Neuronal stem cell (in vitro differentiated cells): ENCODE data around the gene GALNTL6.

Experiments
- DNase-seq: peaks from one replicate; pipeline ENCODE4 v3.0.0-alpha.2; 2013; ENCODE audit warnings: low spot score
- H2AFZ ChIP-seq: one replicate; pipeline ENCODE4 v1.6.1; 2013; ENCODE audit warnings: mild to moderate bottlenecking, low read length, inconsistent platforms
- H2AK5ac ChIP-seq: 2 replicates; pipeline ENCODE4 v1.6.1; 2013; ENCODE audit warnings: low read depth, mild to moderate bottlenecking, inconsistent platforms, low read length, moderate library complexity, mixed read lengths
- H2BK120ac ChIP-seq: 2 replicates; pipeline ENCODE4 v1.6.1; 2013; ENCODE audit warnings: low read depth, mild to moderate bottlenecking, inconsistent platforms, low read length, moderate library complexity, mixed read lengths
- H2BK12ac ChIP-seq: one replicate; pipeline ENCODE4 v1.6.1; 2013; ENCODE audit warnings: low read length, inconsistent platforms
- H2BK15ac ChIP-seq: 2 replicates; pipeline ENCODE4 v1.6.1; 2013; ENCODE audit warnings: mild to moderate bottlenecking, low read length, inconsistent platforms, mixed read lengths
- H2BK5ac ChIP-seq: one replicate; pipeline ENCODE4 v1.6.1; 2013; ENCODE audit warnings: inconsistent platforms, mild to moderate bottlenecking, low read length, moderate library complexity
- H3K14ac ChIP-seq: one replicate; pipeline ENCODE4 v1.6.1; 2013; ENCODE audit warnings: low read length, inconsistent platforms
- H3K18ac ChIP-seq: 2 replicates; pipeline ENCODE4 v1.6.1; 2013; ENCODE audit warnings: low read length, inconsistent platforms
- H3K23ac ChIP-seq: 2 replicates; pipeline ENCODE4 v1.6.1; 2013; ENCODE audit warnings: low read depth, mild to moderate bottlenecking, mixed read lengths, low read length, inconsistent platforms; ENCODE audit not compliant: poor library complexity
- H3K27ac ChIP-seq: replicated peaks from 3 replicates; pipeline ENCODE4 v1.5.1; 2013; ENCODE audit warnings: low read length, inconsistent platforms
- H3K27me3 ChIP-seq, 3 experiments: 2 replicates each; pipeline ENCODE4 v1.6.1; 2013; ENCODE audit warnings: low read length in 3 of 3, mild to moderate bottlenecking in 2 of 3, inconsistent platforms in 1 of 3, low read depth in 1 of 3, mixed read lengths in 1 of 3, moderate library complexity in 1 of 3; ENCODE audit not compliant: control insufficient read depth in 3 of 3, insufficient read depth in 3 of 3
- H3K36me3 ChIP-seq, 2 donors: replicated peaks in 1 of 2; 2 replicates each; pipeline ENCODE4 v1.6.1; 2013; ENCODE audit warnings: low read length in 2 of 2; ENCODE audit not compliant: control insufficient read depth in 2 of 2, insufficient read depth in 2 of 2
- H3K4ac ChIP-seq: 2 replicates; pipeline ENCODE4 v1.6.1; 2013; ENCODE audit warnings: inconsistent platforms, mild to moderate bottlenecking, low read length, moderate library complexity
- H3K4me1 ChIP-seq, 2 donors: 1 replicate in 1 of 2; 2 replicates in 1 of 2; pipeline ENCODE4 v1.6.1; 2013; ENCODE audit warnings: low read length in 2 of 2, low read depth in 1 of 2; ENCODE audit not compliant: control insufficient read depth in 2 of 2, insufficient read depth in 1 of 2
- H3K4me2 ChIP-seq: one replicate; pipeline ENCODE4 v1.6.1; 2013; ENCODE audit warnings: mild to moderate bottlenecking, low read length, inconsistent platforms; ENCODE audit not compliant: insufficient read depth, poor library complexity, severe bottlenecking
- H3K4me3 ChIP-seq, 2 donors: 2 replicates each; pipeline ENCODE4 v1.5.1; 2013; ENCODE audit warnings: low read length in 2 of 2, mild to moderate bottlenecking in 2 of 2, inconsistent platforms in 1 of 2, moderate library complexity in 1 of 2
- H3K79me1 ChIP-seq: one replicate; pipeline ENCODE4 v1.6.1; 2013; ENCODE audit warnings: low read depth, mild to moderate bottlenecking, inconsistent platforms, low read length, moderate library complexity
- H3K9ac ChIP-seq: one replicate; pipeline ENCODE4 v1.6.1; 2013; ENCODE audit warnings: mild to moderate bottlenecking, low read depth, low read length, inconsistent platforms; ENCODE audit not compliant: poor library complexity
- H3K9me3 ChIP-seq, 2 donors: replicated peaks in 1 of 2; 2 replicates each; pipeline versions ENCODE3 to v1.6.1; 2013; ENCODE audit warnings: low read length in 2 of 2, mild to moderate bottlenecking in 2 of 2, inconsistent platforms in 1 of 2, low read depth in 1 of 2, mixed read lengths in 1 of 2, moderate library complexity in 1 of 2; ENCODE audit not compliant: control insufficient read depth in 2 of 2, insufficient read depth in 1 of 2
- H4K8ac ChIP-seq: one replicate; pipeline ENCODE4 v1.6.1; 2013; ENCODE audit warnings: low read depth, mild to moderate bottlenecking, inconsistent platforms, low read length, moderate library complexity
- H4K91ac ChIP-seq: one replicate; pipeline ENCODE4 v1.6.1; 2013; ENCODE audit warnings: low read length, low read depth, mild to moderate bottlenecking, inconsistent platforms; ENCODE audit not compliant: poor library complexity
- WGBS, 2 donors: extraction: QIAGEN DNeasy Blood & Tissue Kit; methylation state at CpG; one replicate each; pipeline ENCODE4 v1.1.7; 2013; ENCODE audit warnings: missing lambda C conversion rate in 2 of 2, mixed read lengths in 1 of 2; ENCODE audit not compliant: insufficient read length in 2 of 2, insufficient replicate concordance in 1 of 2; ENCODE audit errors: extremely low coverage in 2 of 2; 5-methylcytosine and 5-hydroxymethylcytosine counted together

Gene GALNTL6

DNA sequence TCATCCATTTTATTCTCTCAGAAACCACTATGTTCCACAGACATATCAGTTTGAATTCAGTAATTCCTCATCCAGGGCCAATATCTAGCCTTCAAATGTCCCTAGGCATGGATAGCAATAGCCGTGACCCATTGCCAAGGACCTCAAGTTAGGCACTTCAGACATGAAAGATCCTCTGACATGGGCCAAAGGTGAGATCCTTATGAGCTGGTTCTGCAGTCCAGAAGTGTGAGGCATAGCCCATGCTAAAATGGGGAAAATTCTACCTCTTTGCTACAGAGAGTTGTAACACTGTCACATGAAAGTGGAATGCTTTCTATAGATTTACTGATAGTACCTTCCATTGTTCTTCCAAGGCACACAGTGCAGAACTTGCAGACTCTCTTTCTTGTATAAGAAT, 1005.7 kb downstream of the GALNTL6 start:
- no peak for DNase-seq
- Histone ChIP-seq H2AK5ac (no peak overlapping the region), H3K36me3 (no peaks in the 10 kb centered on the region), H3K4me1 (peaks cover 0 to 2% of the 10 kb centered on the region in 2 donors), H3K27ac (no peak overlapping the region), H2AFZ (no peak overlapping the region), H3K23ac (no peak overlapping the region), H2BK120ac (no peak overlapping the region), H3K9me3 (peaks cover 0 to 2% of the 10 kb centered on the region in 2 donors), H3K4ac (no peak overlapping the region), H3K27me3 (no peaks in the 10 kb centered on the region), H4K91ac (no peak overlapping the region), H3K4me3 (no peak overlapping the region), H3K4me2 (no peak overlapping the region), H4K8ac (no peak overlapping the region), H2BK15ac (no peak overlapping the region), H3K79me1 (no peaks in the 10 kb centered on the region), H2BK12ac (no peak overlapping the region), H3K9ac (no peak overlapping the region), H3K14ac (no peak overlapping the region), H3K18ac (no peak overlapping the region), H2BK5ac (no peak overlapping the region)
- WGBS, 2 donors = no CpG with 5 or more reads among the region's 1 CpG

DNA sequence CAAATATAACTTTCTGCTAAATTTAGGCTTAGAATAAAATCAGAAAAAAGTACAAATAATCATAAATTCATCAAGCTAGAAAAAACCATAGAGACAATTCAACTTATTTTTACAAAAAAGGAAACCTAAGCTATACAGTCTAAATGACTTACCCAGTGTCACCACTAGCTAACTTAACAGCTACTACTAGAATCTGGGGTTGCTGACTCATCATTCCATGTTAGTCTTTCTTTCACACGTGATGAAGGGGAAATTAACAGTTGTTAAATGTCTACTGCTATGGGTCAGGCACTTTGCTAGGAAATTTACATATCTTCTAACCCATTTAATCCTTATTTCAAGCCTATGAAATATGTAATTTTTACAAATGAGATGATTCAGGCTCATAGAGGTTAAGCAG, 1006.1 kb downstream of the GALNTL6 start:
- no peak overlapping the region for H3K9ac ChIP-seq
- no peak overlapping the region for H3K18ac ChIP-seq
- H3K4me2 ChIP-seq = no peak overlapping the region
- no peak overlapping the region for H4K8ac ChIP-seq
- WGBS, 2 donors = no CpG with 5 or more reads among the region's 1 CpG
- no peaks in the 10 kb centered on the region for H3K79me1 ChIP-seq
- H3K9me3 ChIP-seq = peaks cover 0 to 2% of the 10 kb centered on the region in 2 donors
- H3K14ac ChIP-seq = no peak overlapping the region
- no peak overlapping the region for H3K23ac ChIP-seq
- H3K27ac ChIP-seq = no peak overlapping the region
- H3K27me3 ChIP-seq = no peaks in the 10 kb centered on the region
- H2BK12ac ChIP-seq = no peak overlapping the region
- no peak overlapping the region for H3K4me3 ChIP-seq
- peaks cover 0 to 2% of the 10 kb centered on the region in 2 donors for H3K4me1 ChIP-seq
- no peak overlapping the region for H2BK5ac ChIP-seq
- no peak overlapping the region for H4K91ac ChIP-seq
- H2AFZ ChIP-seq = no peak overlapping the region
- no peak overlapping the region for H2BK15ac ChIP-seq
- H2AK5ac ChIP-seq = no peak overlapping the region
- no peak overlapping the region for H3K4ac ChIP-seq
- no peaks in the 10 kb centered on the region for H3K36me3 ChIP-seq
- no peak overlapping the region for H2BK120ac ChIP-seq
- no peak for DNase-seq

DNA sequence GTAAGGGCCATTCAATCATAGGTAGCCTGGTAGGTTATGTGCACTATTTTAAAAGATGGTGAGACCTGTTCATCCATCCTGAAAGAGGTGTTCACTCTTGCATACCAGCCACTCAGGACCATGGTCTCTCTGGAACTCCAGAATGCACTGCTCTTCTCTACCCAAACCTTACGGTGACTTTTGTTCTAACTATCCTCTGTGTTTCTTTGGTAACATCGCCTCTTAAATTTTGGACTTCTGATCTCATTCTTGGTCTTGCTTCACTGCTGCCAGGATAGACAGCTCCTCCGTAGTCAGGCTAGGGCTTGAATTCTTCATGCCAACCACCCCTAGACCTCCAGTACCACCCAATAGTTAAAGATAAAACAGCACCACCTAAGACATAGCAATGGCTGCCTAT, 1009.1 kb downstream of the GALNTL6 start:
- Histone ChIP-seq H3K9ac (no peak overlapping the region), H2AFZ (peak overlapping the region; percentile 19), H3K27ac (no peak overlapping the region), H3K36me3 (no peaks in the 10 kb centered on the region), H2AK5ac (no peak overlapping the region), H3K9me3 (peaks cover 0 to 2% of the 10 kb centered on the region in 2 donors), H3K4me3 (no peak overlapping the region), H3K79me1 (no peaks in the 10 kb centered on the region), H2BK12ac (no peak overlapping the region), H4K91ac (no peak overlapping the region), H3K4ac (no peak overlapping the region), H3K4me1 (peaks cover 2 to 9% of the 10 kb centered on the region in 2 donors), H2BK120ac (no peak overlapping the region), H2BK5ac (no peak overlapping the region), H3K4me2 (no peak overlapping the region), H3K14ac (no peak overlapping the region), H4K8ac (no peak overlapping the region), H2BK15ac (no peak overlapping the region), H3K27me3 (no peaks in the 10 kb centered on the region), H3K18ac (no peak overlapping the region), H3K23ac (no peak overlapping the region)
- WGBS, 2 donors = no CpG with 5 or more reads among the region's 3 CpGs
- DNase-seq = no peak

DNA sequence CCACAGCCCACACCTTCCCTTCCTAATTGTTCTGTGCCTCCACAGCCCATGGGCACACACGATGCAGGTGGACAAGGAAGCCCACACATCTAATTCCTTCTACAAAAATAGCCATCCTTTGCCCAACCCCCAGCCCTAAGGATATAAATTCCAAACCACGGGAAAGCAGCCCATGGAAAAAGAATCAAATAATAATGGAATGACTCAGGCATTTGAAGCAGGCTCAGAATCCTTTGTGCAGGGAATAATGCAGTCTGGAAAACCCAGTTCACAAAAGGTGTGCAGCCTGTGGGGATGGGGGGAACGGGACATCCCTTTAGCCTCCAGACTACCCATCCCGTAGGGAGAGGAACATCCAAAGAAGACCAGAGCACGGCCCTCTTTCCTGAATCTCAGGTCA, 1013.1 kb downstream of the GALNTL6 start:
- no peak for DNase-seq
- no peaks in the 10 kb centered on the region for H3K27me3 ChIP-seq
- H2BK15ac ChIP-seq = no peak overlapping the region
- H2BK5ac ChIP-seq = no peak overlapping the region
- WGBS, 2 donors = no CpG with 5 or more reads among the region's 5 CpGs
- H2AK5ac ChIP-seq = no peak overlapping the region
- H3K4ac ChIP-seq = no peak overlapping the region
- no peak overlapping the region for H3K27ac ChIP-seq
- H3K18ac ChIP-seq = peak overlapping the region; percentile 81
- H3K4me2 ChIP-seq = no peak overlapping the region
- peaks cover 1 to 9% of the 10 kb centered on the region in 2 donors for H3K4me1 ChIP-seq
- no peaks in the 10 kb centered on the region for H3K79me1 ChIP-seq
- no peak overlapping the region for H3K23ac ChIP-seq
- no peak overlapping the region for H4K8ac ChIP-seq
- H2AFZ ChIP-seq = peak overlapping the region; percentile 19
- H3K9ac ChIP-seq = no peak overlapping the region
- peaks cover 4 to 10% of the 10 kb centered on the region in 2 donors for H3K9me3 ChIP-seq
- H4K91ac ChIP-seq = no peak overlapping the region
- no peak overlapping the region for H3K14ac ChIP-seq
- H3K36me3 ChIP-seq = no peaks in the 10 kb centered on the region
- no peak overlapping the region for H2BK120ac ChIP-seq
- H2BK12ac ChIP-seq = no peak overlapping the region
- no peak overlapping the region for H3K4me3 ChIP-seq
